Measurements from ENCODE around the gene PPP4R1. TPM values are rescaled to one million over a fixed set of nuclear protein-coding genes. Genes with fewer than 3 reads are reported as not detected.

PPP4R1 gene
- polyA plus RNA-seq (2013, experiment 1 of 2): 50.0 TPM
- polyA plus RNA-seq (2013, experiment 2 of 2): 50.8 TPM

DNA sequence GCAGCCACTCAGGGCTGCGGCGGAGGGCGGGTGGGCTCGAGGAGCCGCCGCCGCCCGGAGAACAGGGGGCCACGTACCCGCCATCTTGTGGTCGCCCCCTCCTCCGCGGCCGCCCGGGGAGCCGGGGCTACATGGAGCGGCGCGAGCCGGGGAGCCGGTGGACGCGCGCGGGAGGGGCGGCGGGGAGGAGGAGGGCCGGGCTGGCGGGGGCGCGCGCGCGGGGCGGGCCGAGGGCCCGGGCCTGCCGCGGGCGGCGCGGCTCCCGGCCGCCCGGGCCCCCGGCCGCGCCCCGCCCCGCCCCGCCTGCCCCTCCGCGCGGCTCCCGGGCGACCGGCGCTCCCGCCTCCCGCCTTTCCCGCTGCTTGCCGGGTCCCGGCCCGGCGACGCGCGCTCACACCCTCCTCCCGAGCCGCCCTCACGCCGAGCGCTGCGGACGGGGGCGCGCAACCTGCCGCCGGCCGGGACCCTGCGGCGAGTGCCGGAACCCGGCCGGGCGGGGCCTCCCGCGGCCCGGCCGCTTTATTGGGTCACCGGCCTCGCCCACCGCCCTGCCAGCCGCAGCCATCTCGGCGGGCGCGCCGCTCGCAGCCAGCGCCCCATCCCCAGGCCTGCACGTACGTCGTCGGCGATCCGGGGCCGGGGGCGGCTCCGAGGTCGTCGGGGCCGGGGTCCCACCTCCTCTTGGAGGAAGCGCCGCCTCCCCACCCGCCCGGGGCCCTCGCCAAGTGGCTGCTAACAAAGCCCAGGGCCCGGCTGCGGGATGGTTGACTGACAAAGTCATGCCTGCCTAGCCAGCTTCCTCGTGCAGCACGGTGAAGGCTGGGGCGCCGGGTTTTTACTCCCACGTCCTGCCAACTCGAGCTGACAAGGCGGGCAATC lies at the start of gene PPP4R1:
Gene PPP4R1, minus strand, starts transcription at position 159 of the 879 bp plus-strand sequence. Its CDS starts 75 bp downstream, at position 84.
- H3K27ac ChIP-seq (replicated peaks; ENCODE audit: low read length): peak within 1 kb of the TSS; percentile 95
- H3K4me2 ChIP-seq (ENCODE audit: insufficient read depth, low read length, poor library complexity, severe bottlenecking): peak within 1 kb of the TSS; percentile 84
- H4K91ac ChIP-seq (ENCODE audit: low read depth, low read length, poor library complexity): no peak within 1 kb of the TSS
- H2BK15ac ChIP-seq (ENCODE audit: low read length): peak within 1 kb of the TSS; percentile 31
- WGBS, 2 donors (ENCODE audit: extremely low coverage in 2 of 2, insufficient read length in 2 of 2, insufficient replicate concordance in 1 of 2): no CpG with 5 or more reads among the region's 127 CpGs
- H3K36me3 ChIP-seq (replicated peaks in 1 of 2; ENCODE audit: control insufficient read depth in 2 of 2, insufficient read depth in 2 of 2, low read length in 2 of 2): peaks cover 5 to 28% of the 10 kb centered on the region in 2 donors
- H3K27me3 ChIP-seq (ENCODE audit: control insufficient read depth in 3 of 3, insufficient read depth in 3 of 3, low read depth in 1 of 3, low read length in 3 of 3): no peaks in the 10 kb centered on the region
- H2BK5ac ChIP-seq (ENCODE audit: low read length): peak within 1 kb of the TSS; percentile 93
- peak within 1 kb of the TSS; percentile 91 for H3K18ac ChIP-seq (ENCODE audit: low read length)
- H3K9ac ChIP-seq (ENCODE audit: low read depth, low read length, poor library complexity): peak within 1 kb of the TSS; percentile 94
- peak within 1 kb of the TSS; percentile 26 for H4K8ac ChIP-seq (ENCODE audit: low read depth, low read length)
- peak within 1 kb of the TSS; percentile 100 for H3K14ac ChIP-seq (ENCODE audit: low read length)
- peak within 1 kb of the TSS; percentile 12 for H3K4ac ChIP-seq (ENCODE audit: low read length)
- H2AFZ ChIP-seq (ENCODE audit: low read length): peak within 1 kb of the TSS; percentile 89
- no peak within 1 kb of the TSS for H2BK12ac ChIP-seq (ENCODE audit: low read length)
- peak within 1 kb of the TSS; percentile 96 for H3K23ac ChIP-seq (ENCODE audit: low read depth, low read length, poor library complexity)
- H2BK120ac ChIP-seq (ENCODE audit: low read depth, low read length): no peak within 1 kb of the TSS
- peaks cover 0 to 10% of the 10 kb centered on the region in 2 donors for H3K9me3 ChIP-seq (replicated peaks in 1 of 2; ENCODE audit: control insufficient read depth in 2 of 2, insufficient read depth in 1 of 2, low read depth in 1 of 2, low read length in 2 of 2)
- peaks cover 6 to 21% of the 10 kb centered on the region in 2 donors for H3K4me1 ChIP-seq (ENCODE audit: control insufficient read depth in 2 of 2, insufficient read depth in 1 of 2, low read depth in 1 of 2, low read length in 2 of 2)
- peaks cover 7% of the 10 kb centered on the region for H3K79me1 ChIP-seq (ENCODE audit: low read depth, low read length)
- peak within 1 kb of the TSS; percentile 85 for H2AK5ac ChIP-seq (ENCODE audit: low read depth, low read length)
- peak; percentile 78 for DNase-seq (ENCODE audit: low spot score)
- H3K4me3 ChIP-seq (ENCODE audit: low read length in 2 of 2): peak within 1 kb of the TSS; percentile 87 to 96

GRCh38 chr18:9663377-9663776 lies 49.0 kb upstream of the PPP4R1 start:
- H3K18ac ChIP-seq (ENCODE audit: low read length): no peak overlapping the region
- H3K23ac ChIP-seq (ENCODE audit: low read depth, low read length, poor library complexity): no peak overlapping the region
- no peak overlapping the region for H3K9ac ChIP-seq (ENCODE audit: low read depth, low read length, poor library complexity)
- DNase-seq (ENCODE audit: low spot score): no peak
- no peak overlapping the region for H2AFZ ChIP-seq (ENCODE audit: low read length)
- H3K36me3 ChIP-seq (replicated peaks in 1 of 2; ENCODE audit: control insufficient read depth in 2 of 2, insufficient read depth in 2 of 2, low read length in 2 of 2): no peaks in the 10 kb centered on the region
- no peak overlapping the region for H3K4ac ChIP-seq (ENCODE audit: low read length)
- H2AK5ac ChIP-seq (ENCODE audit: low read depth, low read length): no peak overlapping the region
- H2BK12ac ChIP-seq (ENCODE audit: low read length): no peak overlapping the region
- H2BK120ac ChIP-seq (ENCODE audit: low read depth, low read length): no peak overlapping the region
- WGBS, 2 donors (ENCODE audit: extremely low coverage in 2 of 2, insufficient read length in 2 of 2, insufficient replicate concordance in 1 of 2): no CpG with 5 or more reads among the region's 8 CpGs
- H2BK15ac ChIP-seq (ENCODE audit: low read length): no peak overlapping the region
- no peaks in the 10 kb centered on the region for H3K27me3 ChIP-seq (ENCODE audit: control insufficient read depth in 3 of 3, insufficient read depth in 3 of 3, low read depth in 1 of 3, low read length in 3 of 3)
- no peak overlapping the region for H3K4me2 ChIP-seq (ENCODE audit: insufficient read depth, low read length, poor library complexity, severe bottlenecking)
- H3K4me1 ChIP-seq (ENCODE audit: control insufficient read depth in 2 of 2, insufficient read depth in 1 of 2, low read depth in 1 of 2, low read length in 2 of 2): peaks cover 2 to 13% of the 10 kb centered on the region in 2 donors
- no peak overlapping the region for H3K27ac ChIP-seq (replicated peaks; ENCODE audit: low read length)
- H3K9me3 ChIP-seq (replicated peaks in 1 of 2; ENCODE audit: control insufficient read depth in 2 of 2, insufficient read depth in 1 of 2, low read depth in 1 of 2, low read length in 2 of 2): no peaks in the 10 kb centered on the region
- H4K91ac ChIP-seq (ENCODE audit: low read depth, low read length, poor library complexity): no peak overlapping the region
- H3K4me3 ChIP-seq (ENCODE audit: low read length in 2 of 2): no peak overlapping the region
- no peak overlapping the region for H3K14ac ChIP-seq (ENCODE audit: low read length)
- H4K8ac ChIP-seq (ENCODE audit: low read depth, low read length): no peak overlapping the region
- H3K79me1 ChIP-seq (ENCODE audit: low read depth, low read length): no peaks in the 10 kb centered on the region
- H2BK5ac ChIP-seq (ENCODE audit: low read length): no peak overlapping the region

GRCh38 chr18:9661564-9661963 lies 47.2 kb upstream of the PPP4R1 start:
- Histone ChIP-seq H4K8ac (ENCODE audit: low read depth, low read length) (no peak overlapping the region), H2BK120ac (ENCODE audit: low read depth, low read length) (no peak overlapping the region), H3K27ac (replicated peaks; ENCODE audit: low read length) (no peak overlapping the region), H2AFZ (ENCODE audit: low read length) (peak overlapping the region; percentile 3), H3K9ac (ENCODE audit: low read depth, low read length, poor library complexity) (no peak overlapping the region), H3K4me2 (ENCODE audit: insufficient read depth, low read length, poor library complexity, severe bottlenecking) (no peak overlapping the region), H3K9me3 (replicated peaks in 1 of 2; ENCODE audit: control insufficient read depth in 2 of 2, insufficient read depth in 1 of 2, low read depth in 1 of 2, low read length in 2 of 2) (no peaks in the 10 kb centered on the region), H3K23ac (ENCODE audit: low read depth, low read length, poor library complexity) (no peak overlapping the region), H4K91ac (ENCODE audit: low read depth, low read length, poor library complexity) (no peak overlapping the region), H3K79me1 (ENCODE audit: low read depth, low read length) (no peaks in the 10 kb centered on the region), H3K4me1 (ENCODE audit: control insufficient read depth in 2 of 2, insufficient read depth in 1 of 2, low read depth in 1 of 2, low read length in 2 of 2) (peaks cover 2 to 13% of the 10 kb centered on the region in 2 donors), H2BK15ac (ENCODE audit: low read length) (no peak overlapping the region), H3K18ac (ENCODE audit: low read length) (no peak overlapping the region), H2BK12ac (ENCODE audit: low read length) (no peak overlapping the region), H3K4me3 (ENCODE audit: low read length in 2 of 2) (no peak overlapping the region), H3K27me3 (ENCODE audit: control insufficient read depth in 3 of 3, insufficient read depth in 3 of 3, low read depth in 1 of 3, low read length in 3 of 3) (no peaks in the 10 kb centered on the region), H2AK5ac (ENCODE audit: low read depth, low read length) (no peak overlapping the region), H3K36me3 (replicated peaks in 1 of 2; ENCODE audit: control insufficient read depth in 2 of 2, insufficient read depth in 2 of 2, low read length in 2 of 2) (no peaks in the 10 kb centered on the region), H2BK5ac (ENCODE audit: low read length) (no peak overlapping the region), H3K4ac (ENCODE audit: low read length) (no peak overlapping the region), H3K14ac (ENCODE audit: low read length) (no peak overlapping the region)
- no peak for DNase-seq (ENCODE audit: low spot score)
- WGBS, 2 donors (ENCODE audit: extremely low coverage in 2 of 2, insufficient read length in 2 of 2, insufficient replicate concordance in 1 of 2): no CpG with 5 or more reads among the region's 1 CpG

Data from neuronal stem cell (in vitro differentiated cells).